Ovary (tissue), 3 donors: ENCODE data around the gene CD2BP2.

Source experiments
- CTCF ChIP-seq, 3 donors: fragments of 450-650 bp in 2 of 3; fragments of 200-600 bp in 1 of 3; IDR thresholded peaks; one replicate each; pipeline versions ENCODE4 v1.5.1 to v1.8.0; 2016 to 2022; ENCODE audit warnings: antibody characterized with exemption in 3 of 3, mild to moderate bottlenecking in 1 of 3
- EP300 ChIP-seq: sonication (generic); formaldehyde crosslinking; IDR thresholded peaks from one replicate; pipeline ENCODE4 v1.6.1; 2017; ENCODE audit warnings: antibody characterized with exemption
- POLR2A ChIP-seq: fragments of 450-650 bp; IDR thresholded peaks from one replicate; pipeline ENCODE4 v1.6.1; 2017; ENCODE audit warnings: antibody characterized with exemption, mild to moderate bottlenecking, moderate library complexity
- donor health status: DM: no; HTN: no; CAD: no.

GRCh38 chr16:30357715-30358576 is 2.8 kb upstream of the CD2BP2 start:
- TF ChIP-seq POLR2A (no peak), CTCF (IDR thresholded peaks at IDR 0.05) (no peak), EP300 (no peak)
